ENCODE data around the gene ITPKC. TPM values are rescaled to one million over a fixed set of nuclear protein-coding genes. Genes with fewer than 3 reads are reported as not detected.

Gene ITPKC
- total and polyA plus RNA-seq, 2 of the 13 experiments (the other 11 are each of a cell fraction or from before 2014, with no cell fraction given) = 6.9 to 11.2 TPM

DNA sequence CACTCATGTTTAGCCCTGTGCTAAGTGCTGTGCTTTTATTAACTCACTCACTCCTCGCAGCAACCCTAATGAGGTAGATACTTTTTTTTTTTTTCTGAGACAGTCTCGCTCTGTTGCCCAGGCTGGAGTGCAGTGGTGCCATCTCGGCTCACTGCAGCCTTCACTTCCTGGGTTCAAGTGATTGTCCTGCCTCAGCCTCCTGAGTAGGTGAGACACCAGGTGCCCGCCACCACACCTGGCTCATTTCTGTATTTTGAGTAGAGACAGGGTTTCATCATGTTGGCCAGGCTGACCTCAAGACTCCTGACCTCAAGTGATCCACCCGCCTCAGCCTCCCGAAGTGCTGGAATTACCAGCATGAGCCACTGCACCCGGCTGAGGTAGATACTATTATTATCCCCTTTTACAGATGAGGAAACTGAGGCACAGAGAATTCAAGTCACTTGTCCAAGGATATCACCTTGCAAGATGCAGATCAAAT, 2.5 kb downstream of the ITPKC start (continued):
- no peak for TF ChIP-seq RARA (CRISPR knock-in tag; IDR thresholded peaks at IDR 0.05)
- no peak for TF ChIP-seq ZNF468 (CRISPR knock-in tag; IDR thresholded peaks at IDR 0.05)
- TF ChIP-seq ZMYM3 (CRISPR knock-in tag; IDR thresholded peaks at IDR 0.05) = 0 out of 2 replicates have a peak, but pooled peaks have one; percentile 8
- TF ChIP-seq NCOA2 (CRISPR knock-in tag; IDR thresholded peaks at IDR 0.05) = no peak
- TF ChIP-seq, protein P1, sequence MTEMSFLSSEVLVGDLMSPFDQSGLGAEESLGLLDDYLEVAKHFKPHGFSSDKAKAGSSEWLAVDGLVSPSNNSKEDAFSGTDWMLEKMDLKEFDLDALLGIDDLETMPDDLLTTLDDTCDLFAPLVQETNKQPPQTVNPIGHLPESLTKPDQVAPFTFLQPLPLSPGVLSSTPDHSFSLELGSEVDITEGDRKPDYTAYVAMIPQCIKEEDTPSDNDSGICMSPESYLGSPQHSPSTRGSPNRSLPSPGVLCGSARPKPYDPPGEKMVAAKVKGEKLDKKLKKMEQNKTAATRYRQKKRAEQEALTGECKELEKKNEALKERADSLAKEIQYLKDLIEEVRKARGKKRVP (CRISPR knock-in tag; IDR thresholded peaks at IDR 0.05) = peak in 1 of 2 experiments; percentile 44; a peak in 1 of 4 replicates
- peak; percentile 84 for TF ChIP-seq ZNF629 (CRISPR knock-in tag; conservative IDR thresholded peaks at IDR 0.05)
- TF ChIP-seq ATM (IDR thresholded peaks at IDR 0.05; ENCODE audit: borderline replicate concordance) = no peak
- TF ChIP-seq ZNF318 (CRISPR knock-in tag; IDR thresholded peaks at IDR 0.05) = no peak
- 0 out of 2 replicates have a peak, but pooled peaks have one; percentile 35 for TF ChIP-seq ZNF780A (CRISPR knock-in tag; IDR thresholded peaks at IDR 0.05)
- no peak for TF ChIP-seq ELF3 (CRISPR knock-in tag; IDR thresholded peaks at IDR 0.05)
- no peak for TF ChIP-seq NFKB2 (CRISPR knock-in tag; IDR thresholded peaks at IDR 0.05; ENCODE audit: borderline replicate concordance)
- no peak for TF ChIP-seq FOXJ3 (CRISPR knock-in tag; IDR thresholded peaks at IDR 0.05; ENCODE audit: borderline replicate concordance)
- TF ChIP-seq ZNF44 (CRISPR knock-in tag; IDR thresholded peaks at IDR 0.05) = no peak
- TF ChIP-seq, protein P2, sequence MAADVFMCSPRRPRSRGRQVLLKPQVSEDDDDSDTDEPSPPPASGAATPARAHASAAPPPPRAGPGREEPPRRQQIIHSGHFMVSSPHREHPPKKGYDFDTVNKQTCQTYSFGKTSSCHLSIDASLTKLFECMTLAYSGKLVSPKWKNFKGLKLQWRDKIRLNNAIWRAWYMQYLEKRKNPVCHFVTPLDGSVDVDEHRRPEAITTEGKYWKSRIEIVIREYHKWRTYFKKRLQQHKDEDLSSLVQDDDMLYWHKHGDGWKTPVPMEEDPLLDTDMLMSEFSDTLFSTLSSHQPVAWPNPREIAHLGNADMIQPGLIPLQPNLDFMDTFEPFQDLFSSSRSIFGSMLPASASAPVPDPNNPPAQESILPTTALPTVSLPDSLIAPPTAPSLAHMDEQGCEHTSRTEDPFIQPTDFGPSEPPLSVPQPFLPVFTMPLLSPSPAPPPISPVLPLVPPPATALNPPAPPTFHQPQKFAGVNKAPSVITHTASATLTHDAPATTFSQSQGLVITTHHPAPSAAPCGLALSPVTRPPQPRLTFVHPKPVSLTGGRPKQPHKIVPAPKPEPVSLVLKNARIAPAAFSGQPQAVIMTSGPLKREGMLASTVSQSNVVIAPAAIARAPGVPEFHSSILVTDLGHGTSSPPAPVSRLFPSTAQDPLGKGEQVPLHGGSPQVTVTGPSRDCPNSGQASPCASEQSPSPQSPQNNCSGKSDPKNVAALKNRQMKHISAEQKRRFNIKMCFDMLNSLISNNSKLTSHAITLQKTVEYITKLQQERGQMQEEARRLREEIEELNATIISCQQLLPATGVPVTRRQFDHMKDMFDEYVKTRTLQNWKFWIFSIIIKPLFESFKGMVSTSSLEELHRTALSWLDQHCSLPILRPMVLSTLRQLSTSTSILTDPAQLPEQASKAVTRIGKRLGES (CRISPR knock-in tag; IDR thresholded peaks at IDR 0.05; ENCODE audit: borderline replicate concordance) = no peak
- 0 out of 2 replicates have a peak, but pooled peaks have one; percentile 43 for TF ChIP-seq ZNF672 (CRISPR knock-in tag; IDR thresholded peaks at IDR 0.05)
- TF ChIP-seq HNF4A (CRISPR knock-in tag; IDR thresholded peaks at IDR 0.05) = no peak
- no peak for TF ChIP-seq NRL (CRISPR knock-in tag; IDR thresholded peaks at IDR 0.05; ENCODE audit: borderline replicate concordance)

Measured in HepG2 (cell line).